Astrocyte of the hippocampus (primary cell): Measurements from ENCODE around the gene SCARB2.

Experiments used
- DNase-seq: peaks from one replicate; pipeline ENCODE4 v3.0.0; 2011; ENCODE audit warnings: low read depth, low spot score

Gene SCARB2

GRCh38 chr4:76198411-76199237 lies 15.0 kb downstream of the SCARB2 start:
- DNase-seq: peak; percentile 80

GRCh38 chr4:76197971-76198410 lies 15.6 kb downstream of the SCARB2 start:
- DNase-seq: peak; percentile 83

- no peak for DNase-seq
Measured at GRCh38 chr4:76197031-76197743, 16.4 kb downstream of the SCARB2 start.

GRCh38 chr4:76196376-76196775 lies 17.2 kb downstream of the SCARB2 start:
- no peak for DNase-seq

- DNase-seq: peak; percentile 53
Measured at GRCh38 chr4:76195326-76195725, 18.3 kb downstream of the SCARB2 start.

- peak; percentile 56 for DNase-seq
Measured at GRCh38 chr4:76194325-76194724, 19.3 kb downstream of the SCARB2 start.

GRCh38 chr4:76192236-76192635 lies 21.4 kb downstream of the SCARB2 start:
- DNase-seq: no peak

- peak; percentile 33 for DNase-seq
Measured at GRCh38 chr4:76188557-76188956, 25.1 kb downstream of the SCARB2 start.

GRCh38 chr4:76188149-76188548 lies 25.5 kb downstream of the SCARB2 start:
- DNase-seq: no peak

GRCh38 chr4:76187152-76187551 lies 26.5 kb downstream of the SCARB2 start:
- DNase-seq: no peak

GRCh38 chr4:76182463-76182862 lies 31.2 kb downstream of the SCARB2 start:
- no peak for DNase-seq

- DNase-seq: peak; percentile 91
Measured at GRCh38 chr4:76179398-76180318, 34.0 kb downstream of the SCARB2 start.

GRCh38 chr4:76178296-76178695 lies 35.3 kb downstream of the SCARB2 start:
- no peak for DNase-seq

- DNase-seq: no peak
Measured at GRCh38 chr4:76177709-76178108, 35.9 kb downstream of the SCARB2 start.

GRCh38 chr4:76175336-76175735 lies 38.3 kb downstream of the SCARB2 start:
- no peak for DNase-seq

GRCh38 chr4:76174216-76174615 lies 39.4 kb downstream of the SCARB2 start:
- DNase-seq: no peak

GRCh38 chr4:76168688-76169087 lies 44.9 kb downstream of the SCARB2 start:
- no peak for DNase-seq

GRCh38 chr4:76166480-76166879 lies 47.1 kb downstream of the SCARB2 start:
- no peak for DNase-seq

GRCh38 chr4:76160355-76160754 lies 53.3 kb downstream of the SCARB2 start:
- no peak for DNase-seq

GRCh38 chr4:76156635-76157034 lies 57.0 kb downstream of the SCARB2 start:
- DNase-seq: peak; percentile 30

- DNase-seq: no peak
Measured at GRCh38 chr4:76155979-76156378, 57.6 kb downstream of the SCARB2 start.

GRCh38 chr4:76153356-76153755 lies 60.3 kb downstream of the SCARB2 start:
- no peak for DNase-seq
